Panc1 (cell line): ENCODE results near the gene PTPN22. TPM values are rescaled to one million over a fixed set of nuclear protein-coding genes. Genes with fewer than 3 reads are reported as not detected.

Experiments
- ATAC-seq: fragments of 200-7000 bp; cut with Tn5 transposase; 2 replicates; pipeline ENCODE4 v1.9.1; 2020; ENCODE audit warnings: mild to moderate bottlenecking, moderate library complexity
- BruUV-seq: library from RNA; stranded (reverse); fragments of 400-500 nt; replicated peaks from 2 replicates; lab custom pipeline; 2021; lab: Mats Ljungman, UMichigan
- CTCF ChIA-PET: fragments of 300-600 bp; sonication (Branson Sonifier 250); formaldehyde crosslinking; loops from one replicate; lab custom pipeline; 2022; ENCODE audit warnings: antibody characterized with exemption; lab: Charles Lee
- POLR2A ChIA-PET: fragments of 300-600 bp; sonication (Branson Sonifier 250); formaldehyde crosslinking; loops from one replicate; lab custom pipeline; 2022; ENCODE audit warnings: antibody characterized with exemption; lab: Charles Lee
- DNase-seq: peaks from one replicate; pipeline ENCODE4 v3.0.0-alpha.2; 2010; ENCODE audit warnings: low read depth, low spot score
- H3K27ac ChIP-seq: 2 replicates; pipeline ENCODE4 v1.5.1; 2011; ENCODE audit warnings: mild to moderate bottlenecking, low read length, inconsistent platforms
- H3K27me3 ChIP-seq: fragments of 200-500 bp; sonication (Bioruptor generic); 2 replicates; pipeline ENCODE4 v1.6.0; 2014; ENCODE audit warnings: low read length, inconsistent platforms; ENCODE audit not compliant: control insufficient read depth, insufficient read depth
- H3K36me3 ChIP-seq: fragments of 200-500 bp; sonication (Bioruptor generic); 2 replicates; pipeline ENCODE4 v1.5.1; 2014; ENCODE audit warnings: inconsistent platforms, mild to moderate bottlenecking, low read length, moderate library complexity; ENCODE audit not compliant: control insufficient read depth, insufficient read depth
- H3K4me1 ChIP-seq: 2 replicates; pipeline ENCODE4 v1.5.1; 2011; ENCODE audit warnings: inconsistent platforms, mild to moderate bottlenecking, low read length, moderate library complexity; ENCODE audit not compliant: control insufficient read depth, insufficient read depth
- H3K4me3 ChIP-seq, 2 experiments: 2 replicates each; pipeline ENCODE4 v1.5.1; 2011 to 2012; ENCODE audit warnings: low read depth in 2 of 2, low read length in 2 of 2, mild to moderate bottlenecking in 2 of 2, inconsistent platforms in 1 of 2, moderate library complexity in 1 of 2
- H3K9me3 ChIP-seq: fragments of 200-500 bp; sonication (Bioruptor generic); 2 replicates; pipeline ENCODE4 v1.5.1; 2014; ENCODE audit warnings: low read depth, mild to moderate bottlenecking, inconsistent platforms, low read length, moderate library complexity; ENCODE audit not compliant: control insufficient read depth, insufficient read depth
- CTCF ChIP-seq: fragments of 450-650 bp; IDR thresholded peaks from 2 replicates; pipeline ENCODE4 v1.5.1; 2017; ENCODE audit warnings: mild to moderate bottlenecking
- POLR2AphosphoS5 ChIP-seq: IDR thresholded peaks from 2 replicates; pipeline ENCODE4 v1.6.1; 2012; ENCODE audit warnings: mild to moderate bottlenecking, low read depth, low read length, moderate library complexity
- REST ChIP-seq, 2 experiments: IDR thresholded peaks; 2 replicates each; pipeline ENCODE4 v1.6.1; 2011 to 2012; ENCODE audit warnings: low read depth in 2 of 2, control low read depth in 1 of 2, low read length in 1 of 2, mild to moderate bottlenecking in 1 of 2, moderate library complexity in 1 of 2; ENCODE audit not compliant: insufficient read depth in 1 of 2
- SIN3A ChIP-seq: IDR thresholded peaks from 2 replicates; pipeline ENCODE4 v1.6.1; 2012; ENCODE audit warnings: low read depth, mild to moderate bottlenecking, low read length, moderate library complexity, borderline replicate concordance; ENCODE audit not compliant: insufficient read depth
- TCF7L2 ChIP-seq: IDR thresholded peaks from 2 replicates; pipeline ENCODE4 v1.6.1; 2011; ENCODE audit warnings: mild to moderate bottlenecking, low read depth, low read length, inconsistent platforms
- in situ Hi-C: cut with HindIII; loops from 2 replicates; pipeline ENCODE4 v1.10.0; 2016; ENCODE audit warnings: low sequenced_read_pairs, low pct_unique_long_range_greater_than_20kb
- intact Hi-C: fragments of 100-400 bp; cut with micrococcal nuclease; formaldehyde crosslinking; loops from one replicate; pipeline ENCODE4 v1.10.0; 2022; ENCODE audit not compliant: unreplicated experiment
- total RNA-seq: library from RNA; stranded (reverse); gene quantifications from one replicate; pipeline ENCODE4 v1.2.1, GENCODE V29; 2021; ENCODE audit not compliant: unreplicated experiment

PTPN22 gene
- total RNA-seq, 1 experiment from 2014 or later = not detected

GRCh38 chr1:113779542-113779941 lies 92.0 kb downstream of the PTPN22 start:
- H3K4me1 ChIP-seq = no peaks in the 10 kb centered on the region
- DNase-seq (no peak), ATAC-seq (no peak)
- CTCF ChIA-PET = no interaction called here
- no peaks in the 10 kb centered on the region for H3K27me3 ChIP-seq
- no peak overlapping the region for H3K4me3 ChIP-seq
- in situ Hi-C loops = no loop called here
- POLR2A ChIA-PET = interaction anchor here (0.7 kb wide), 1 partner anchor 19 kb away, joined by 5 read pairs; no protein-coding TSS in a partner anchor
- intact Hi-C loops = no loop called here
- H3K36me3 ChIP-seq = no peaks in the 10 kb centered on the region
- H3K9me3 ChIP-seq = no peaks in the 10 kb centered on the region
- no peak for TF ChIP-seq REST (IDR thresholded peaks at IDR 0.05; ENCODE audit: insufficient read depth in 1 of 2, low read depth in 2 of 2, low read length in 1 of 2)
- no peak for TF ChIP-seq CTCF
- TF ChIP-seq TCF7L2 = no peak
- TF ChIP-seq POLR2AphosphoS5 = no peak
- no peak for TF ChIP-seq SIN3A
- no TSS peak for BruUV-seq
- H3K27ac ChIP-seq = no peak overlapping the region

GRCh38 chr1:113777561-113777960 lies 94.0 kb downstream of the PTPN22 start:
- no TSS peak for BruUV-seq
- in situ Hi-C loops = no loop called here

GRCh38 chr1:113770031-113770430 lies 101.5 kb downstream of the PTPN22 start:
- TF ChIP-seq TCF7L2 (no peak), REST (IDR thresholded peaks at IDR 0.05; ENCODE audit: insufficient read depth in 1 of 2, low read depth in 2 of 2, low read length in 1 of 2) (no peak), SIN3A (no peak), CTCF (no peak), POLR2AphosphoS5 (no peak)
- intact Hi-C loops (no loop called here), in situ Hi-C loops (no loop called here)
- CTCF ChIA-PET = no interaction called here
- Histone ChIP-seq H3K9me3 (no peaks in the 10 kb centered on the region), H3K27ac (no peak overlapping the region), H3K4me1 (no peaks in the 10 kb centered on the region), H3K27me3 (no peaks in the 10 kb centered on the region), H3K4me3 (no peak overlapping the region), H3K36me3 (peaks cover 9% of the 10 kb centered on the region; the same call in 1 of the 2 replicates)
- BruUV-seq = no TSS peak
- ATAC-seq (no peak), DNase-seq (no peak)
- POLR2A ChIA-PET = no interaction called here

More at GRCh38 chr1:113777561-113777960, 94.0 kb downstream of the PTPN22 start:
- DNase-seq (no peak), ATAC-seq (no peak)
- intact Hi-C loops = no loop called here
- Histone ChIP-seq H3K36me3 (no peaks in the 10 kb centered on the region), H3K9me3 (no peaks in the 10 kb centered on the region), H3K4me3 (no peak overlapping the region), H3K4me1 (no peaks in the 10 kb centered on the region), H3K27ac (no peak overlapping the region), H3K27me3 (no peaks in the 10 kb centered on the region)
- ChIA-PET CTCF (no interaction called here), POLR2A (no interaction called here)
- no peak for TF ChIP-seq POLR2AphosphoS5
